Left lung (tissue), 10 donors: ENCODE data around the gene BID. TPM values are rescaled to one million over a fixed set of nuclear protein-coding genes. Genes with fewer than 3 reads are reported as not detected.

ENCODE experiments used
- ATAC-seq: fragments of 200-7000 bp; cut with Tn5 transposase; one replicate; pipeline ENCODE4 v1.9.1; 2020; ENCODE audit warnings: moderate library complexity
- DNase-seq, 4 donors: peaks; one replicate each; pipeline ENCODE4 v3.0.0-alpha.2; 2013 to 2020
- H3K27ac ChIP-seq, 2 donors: fragments of 200-600 bp; sonication (generic) in 1 of 2; one replicate each; pipeline versions ENCODE4 v1.5.0 to v1.8.0; 2020 to 2021
- H3K27me3 ChIP-seq, 2 donors: fragments of 200-600 bp; sonication (generic) in 1 of 2; one replicate each; pipeline versions ENCODE4 v1.5.0 to v1.8.0; 2020 to 2021
- H3K36me3 ChIP-seq, 2 donors: fragments of 200-600 bp; sonication (generic) in 1 of 2; one replicate each; pipeline versions ENCODE4 v1.5.0 to v1.8.0; 2020 to 2021
- H3K4me1 ChIP-seq, 2 donors: fragments of 200-600 bp; one replicate each; pipeline ENCODE4 v1.8.0; 2021
- H3K4me3 ChIP-seq, 2 donors: fragments of 200-600 bp; sonication (generic) in 1 of 2; one replicate each; pipeline versions ENCODE4 v1.5.0 to v1.8.0; 2020 to 2021; ENCODE audit warnings: mild to moderate bottlenecking in 1 of 2
- H3K9me3 ChIP-seq, 2 donors: fragments of 200-600 bp; sonication (generic) in 1 of 2; one replicate each; pipeline versions ENCODE4 v1.5.0 to v1.8.0; 2020 to 2021
- intact Hi-C, 2 donors: fragments of 100-400 bp; cut with DNase I; formaldehyde crosslinking; loops; one replicate each; pipeline versions ENCODE4 v1.11.2 to v1.14.2; 2022
- polyA plus RNA-seq, 6 donors: library from polyadenylated mRNA; unstranded; fragments of 120-200 nt; gene quantifications; one replicate each; pipeline ENCODE4 v1.2.1, GENCODE V29; 2013; ENCODE audit not compliant: insufficient read length in 6 of 6
- total RNA-seq, 2 donors: library from RNA; stranded (reverse); fragmentation: NEBNext Ultra II Directional; extraction: Animal tissue kit (Norgen Biotek cat#: 25700); gene quantifications; one replicate each; pipeline ENCODE4 v1.2.1, GENCODE V29; 2021
- TF ChIP-seq, protein P1 (sequence below), 2 donors: fragments of 200-600 bp; sonication (generic) in 1 of 2; IDR thresholded peaks; one replicate each; pipeline versions ENCODE4 v1.5.0 to v1.8.0; 2021; ENCODE audit warnings: antibody characterized with exemption in 2 of 2
- donor health status: DM: no; HTN: yes; CAD: no.
- donor health status: DM: no; HTN: no; CAD: no.

The BID gene
- total and polyA plus RNA-seq, 8 donors, result 18.1 to 33.5 (median 21.0) TPM

DNA sequence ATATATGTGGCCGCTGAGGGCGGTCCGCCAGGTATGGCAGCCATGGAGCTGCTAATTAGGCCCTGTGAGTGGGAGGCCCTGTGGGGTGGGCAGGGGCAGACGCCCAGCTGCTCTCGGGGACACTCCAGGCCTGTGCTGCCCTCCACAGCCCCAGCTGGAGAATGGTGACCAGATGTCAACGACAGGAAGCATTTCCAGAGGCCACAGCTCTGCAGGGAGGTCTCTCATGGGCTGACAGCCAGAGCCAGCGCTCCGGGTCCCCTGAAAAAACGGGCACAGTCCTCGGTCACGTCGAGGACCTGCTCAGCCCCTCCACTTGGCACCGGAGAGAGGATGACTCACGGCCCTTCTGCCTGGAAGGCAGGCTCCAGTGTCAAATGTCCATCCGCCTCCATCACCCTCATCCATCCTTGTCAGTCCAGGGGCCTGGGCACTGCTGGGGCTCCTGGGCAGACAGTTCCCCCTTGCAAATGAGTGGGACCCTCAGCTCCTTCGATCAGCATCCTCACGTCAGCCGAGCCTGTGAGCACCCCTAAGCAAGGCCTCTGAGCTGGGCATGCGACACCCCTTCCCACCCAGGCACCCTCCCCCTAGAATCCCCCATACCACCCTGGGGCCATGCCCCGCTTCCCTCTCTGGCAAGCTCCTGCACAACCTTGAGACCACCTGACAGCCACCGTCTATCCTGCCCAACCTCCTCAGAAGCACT, 1.9 kb downstream of the BID start:
- H3K4me1 ChIP-seq, result peaks cover 7 to 88% of the 10 kb centered on the region in 2 donors
- peak in 1 of 4 donors; percentile 77 for DNase-seq
- TF ChIP-seq, protein P1, sequence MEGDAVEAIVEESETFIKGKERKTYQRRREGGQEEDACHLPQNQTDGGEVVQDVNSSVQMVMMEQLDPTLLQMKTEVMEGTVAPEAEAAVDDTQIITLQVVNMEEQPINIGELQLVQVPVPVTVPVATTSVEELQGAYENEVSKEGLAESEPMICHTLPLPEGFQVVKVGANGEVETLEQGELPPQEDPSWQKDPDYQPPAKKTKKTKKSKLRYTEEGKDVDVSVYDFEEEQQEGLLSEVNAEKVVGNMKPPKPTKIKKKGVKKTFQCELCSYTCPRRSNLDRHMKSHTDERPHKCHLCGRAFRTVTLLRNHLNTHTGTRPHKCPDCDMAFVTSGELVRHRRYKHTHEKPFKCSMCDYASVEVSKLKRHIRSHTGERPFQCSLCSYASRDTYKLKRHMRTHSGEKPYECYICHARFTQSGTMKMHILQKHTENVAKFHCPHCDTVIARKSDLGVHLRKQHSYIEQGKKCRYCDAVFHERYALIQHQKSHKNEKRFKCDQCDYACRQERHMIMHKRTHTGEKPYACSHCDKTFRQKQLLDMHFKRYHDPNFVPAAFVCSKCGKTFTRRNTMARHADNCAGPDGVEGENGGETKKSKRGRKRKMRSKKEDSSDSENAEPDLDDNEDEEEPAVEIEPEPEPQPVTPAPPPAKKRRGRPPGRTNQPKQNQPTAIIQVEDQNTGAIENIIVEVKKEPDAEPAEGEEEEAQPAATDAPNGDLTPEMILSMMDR (IDR thresholded peaks at IDR 0.05), result no peak
- intact Hi-C loops, result loop anchor here in 1 of 2 donors (10.0 kb wide), 1 partner anchor 128 kb away; no protein-coding TSS in a partner anchor
- H3K4me3 ChIP-seq, result peak overlapping the region in 1 of 2 donors; percentile 86
- H3K27ac ChIP-seq, result peak overlapping the region in 1 of 2 donors; percentile 89
- no peaks in the 10 kb centered on the region for H3K9me3 ChIP-seq
- H3K27me3 ChIP-seq, result no peaks in the 10 kb centered on the region
- no peak for ATAC-seq
- no peaks in the 10 kb centered on the region for H3K36me3 ChIP-seq

DNA sequence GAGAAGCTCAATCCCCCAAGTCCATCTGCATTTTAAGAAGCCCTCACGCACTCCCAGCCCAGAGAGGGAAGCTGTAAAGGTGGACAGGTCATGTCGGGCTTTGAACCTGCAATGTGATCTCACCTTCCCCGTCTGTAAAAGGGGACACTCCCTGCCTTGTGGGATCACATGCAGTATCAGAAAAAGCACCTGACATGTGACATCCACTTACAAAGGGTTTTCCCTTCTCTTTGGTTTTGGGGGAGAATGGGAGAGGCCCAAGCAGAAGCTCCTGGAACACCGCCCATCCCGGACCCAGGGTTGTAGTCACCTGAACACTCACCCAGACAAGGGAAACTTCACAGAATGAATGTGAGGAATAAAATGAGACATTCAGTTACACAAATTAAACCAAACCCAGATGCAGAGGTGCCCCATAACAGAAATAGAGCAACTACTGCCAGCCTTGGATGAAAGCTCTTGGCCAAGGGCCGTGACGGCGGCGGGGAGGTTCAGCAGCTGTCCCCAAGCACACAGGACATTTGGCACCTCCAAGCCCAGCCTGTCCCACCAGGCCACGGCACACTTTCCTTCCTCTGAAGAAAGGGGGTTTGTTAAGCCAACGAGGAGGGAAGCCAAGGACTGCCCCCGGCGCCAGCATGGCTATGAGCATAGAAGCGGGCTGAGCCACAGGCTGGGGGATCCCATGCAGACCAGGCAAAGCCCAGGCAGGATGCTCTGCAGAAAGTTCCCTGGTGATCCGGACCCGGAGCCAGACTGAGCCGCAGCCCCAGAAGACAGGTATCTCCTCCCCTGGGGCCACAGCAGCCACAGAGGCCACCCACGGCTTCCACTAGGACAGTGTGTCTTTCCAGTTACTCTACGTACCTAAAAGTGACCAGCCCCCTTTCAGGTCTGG, 3.8 kb downstream of the BID start:
- Histone ChIP-seq H3K4me1 (peaks cover 7 to 80% of the 10 kb centered on the region in 2 donors), H3K4me3 (no peak overlapping the region), H3K27me3 (no peaks in the 10 kb centered on the region), H3K9me3 (no peaks in the 10 kb centered on the region), H3K27ac (peak overlapping the region in 1 of 2 donors; percentile 89), H3K36me3 (no peaks in the 10 kb centered on the region)
- ATAC-seq (no peak), DNase-seq (peak in 1 of 4 donors; percentile 76)
- TF ChIP-seq, protein P1 (IDR thresholded peaks at IDR 0.05), result no peak
- intact Hi-C loops, result loop anchor here in 1 of 2 donors (10.0 kb wide), 1 partner anchor 126 kb away; no protein-coding TSS in a partner anchor

DNA sequence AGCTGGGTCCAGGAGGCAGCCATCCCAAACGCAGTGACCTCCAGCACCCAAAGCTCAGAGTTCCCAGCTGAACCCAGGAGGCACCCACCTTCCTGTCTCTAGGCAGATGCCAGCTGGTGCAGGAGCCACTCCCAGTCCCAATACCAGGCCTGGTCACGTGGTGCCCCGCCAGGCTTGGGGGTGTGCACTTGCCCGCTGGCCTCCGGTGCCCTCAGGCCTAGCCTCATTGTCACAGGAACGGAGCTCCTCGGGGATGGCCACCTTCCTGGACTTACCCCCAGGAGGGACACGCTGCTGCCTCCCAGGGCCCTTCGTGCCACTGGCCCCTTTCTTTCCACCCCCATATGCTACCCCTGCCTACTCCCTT, 4.6 kb downstream of the BID start:
- H3K27ac ChIP-seq, result peak overlapping the region in 1 of 2 donors; percentile 89
- TF ChIP-seq, protein P1 (IDR thresholded peaks at IDR 0.05), result no peak
- intact Hi-C loops, result loop anchor here in 1 of 2 donors (10.0 kb wide), 1 partner anchor 125 kb away; no protein-coding TSS in a partner anchor
- H3K9me3 ChIP-seq, result no peaks in the 10 kb centered on the region
- H3K36me3 ChIP-seq, result no peaks in the 10 kb centered on the region
- ATAC-seq (no peak), DNase-seq (no peak)
- H3K4me1 ChIP-seq, result peaks cover 7 to 72% of the 10 kb centered on the region in 2 donors
- no peaks in the 10 kb centered on the region for H3K27me3 ChIP-seq
- peak overlapping the region in 1 of 2 donors; percentile 3 for H3K4me3 ChIP-seq

DNA sequence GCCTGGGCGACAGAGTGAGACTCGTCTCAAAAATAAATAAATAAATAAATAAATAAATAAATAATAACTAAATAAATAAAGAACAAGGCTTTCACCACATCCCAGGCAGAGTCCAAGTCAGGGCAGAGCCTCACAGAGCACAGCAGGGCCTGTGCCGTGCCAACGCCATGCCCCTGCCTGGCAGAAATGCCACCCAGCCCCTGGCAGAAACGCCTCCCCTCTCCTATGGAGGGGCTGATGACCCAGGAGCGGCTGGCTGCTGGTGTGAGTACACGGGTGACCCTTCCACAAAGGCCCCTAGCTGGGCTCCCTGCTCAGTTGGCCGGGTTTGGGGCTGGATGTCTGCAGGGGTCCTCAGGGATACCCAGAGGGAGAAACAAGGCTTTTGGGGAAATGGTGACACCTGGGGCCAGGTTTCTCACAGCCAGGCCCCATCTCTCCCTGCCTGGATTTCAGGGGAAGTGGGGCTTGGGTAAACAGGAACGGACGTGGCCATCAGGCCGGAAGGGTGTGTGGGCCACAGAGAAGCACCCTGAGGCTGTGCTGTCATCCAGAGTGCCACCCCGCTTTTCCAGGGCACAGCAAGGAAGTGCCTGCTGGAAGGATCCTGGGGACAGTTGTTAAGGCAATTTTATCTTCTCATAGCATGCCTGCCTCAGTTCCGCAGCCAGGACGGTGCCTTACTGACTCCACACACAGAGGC, 5.1 kb downstream of the BID start:
- DNase-seq (no peak), ATAC-seq (no peak)
- peaks cover 7 to 70% of the 10 kb centered on the region in 2 donors for H3K4me1 ChIP-seq
- no peaks in the 10 kb centered on the region for H3K27me3 ChIP-seq
- H3K27ac ChIP-seq, result peak overlapping the region in 1 of 2 donors; percentile 89
- no peaks in the 10 kb centered on the region for H3K9me3 ChIP-seq
- no peaks in the 10 kb centered on the region for H3K36me3 ChIP-seq
- intact Hi-C loops, result no loop called here
- TF ChIP-seq, protein P1 (IDR thresholded peaks at IDR 0.05), result no peak
- H3K4me3 ChIP-seq, result peak overlapping the region in 1 of 2 donors; percentile 3
